GM21786 (cell line): ENCODE data around the gene ADAMTS6.
"Not testable (repeated sequence)": the region's sequence is repeated elsewhere in the genome, so short reads cannot be mapped to it uniquely, and the experiment has no call there.

Experiments
- ATAC-seq: cut with Tn5 transposase; IDR thresholded peaks from one replicate; pipeline ENCODE4 v1.9.1; 2021; ENCODE audit not compliant: unreplicated experiment

Gene ADAMTS6

DNA sequence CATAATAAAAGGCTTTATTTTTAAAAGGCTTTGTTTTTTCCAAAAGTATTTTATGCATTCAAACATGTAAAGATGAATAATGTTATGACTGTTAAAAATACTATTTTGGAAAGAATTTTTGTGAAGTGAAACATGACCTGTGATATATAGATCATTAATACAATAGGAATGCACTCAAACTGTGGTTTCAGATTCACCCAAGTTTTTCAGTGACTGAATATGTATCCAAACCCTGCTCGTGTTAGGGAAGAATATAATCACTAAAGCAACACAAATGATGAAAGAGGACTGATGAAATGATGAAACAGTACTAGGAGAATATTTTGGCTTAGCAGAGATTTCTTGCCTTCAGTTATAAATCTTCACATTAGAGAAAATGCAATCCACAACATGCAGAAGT lies 278.0 kb downstream of the ADAMTS6 start:
- no peak for ATAC-seq

DNA sequence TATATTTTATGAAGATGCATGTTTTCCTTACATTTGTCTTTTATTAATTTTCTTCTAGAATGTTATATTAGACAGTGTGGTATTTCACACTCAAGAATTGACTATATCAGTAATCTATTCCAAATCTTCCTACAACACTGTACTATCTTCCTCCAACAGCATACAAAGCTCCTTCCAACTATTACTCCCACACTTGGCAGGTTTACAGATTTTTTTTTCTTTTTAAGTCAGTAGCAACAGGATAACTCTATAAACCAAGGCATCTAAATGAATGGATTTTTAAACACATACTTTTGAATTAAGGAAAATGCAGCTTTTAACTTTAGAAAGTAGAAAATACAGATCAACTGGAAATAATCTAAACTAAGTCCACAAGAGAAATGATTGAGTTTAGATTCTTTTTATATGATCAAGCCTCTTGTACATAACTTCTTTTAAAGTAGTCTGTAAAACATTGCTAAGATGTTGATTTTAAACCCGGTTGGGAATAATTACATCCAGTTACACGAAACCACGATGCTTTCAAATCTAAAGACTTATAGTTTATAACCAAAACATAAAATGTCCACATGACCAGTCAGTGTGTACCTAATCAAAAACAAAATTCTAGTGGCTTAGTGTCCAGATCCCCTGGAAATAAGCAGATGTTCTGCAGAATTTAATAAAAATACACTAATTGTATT lies 281.6 kb downstream of the ADAMTS6 start:
- ATAC-seq, result no peak

DNA sequence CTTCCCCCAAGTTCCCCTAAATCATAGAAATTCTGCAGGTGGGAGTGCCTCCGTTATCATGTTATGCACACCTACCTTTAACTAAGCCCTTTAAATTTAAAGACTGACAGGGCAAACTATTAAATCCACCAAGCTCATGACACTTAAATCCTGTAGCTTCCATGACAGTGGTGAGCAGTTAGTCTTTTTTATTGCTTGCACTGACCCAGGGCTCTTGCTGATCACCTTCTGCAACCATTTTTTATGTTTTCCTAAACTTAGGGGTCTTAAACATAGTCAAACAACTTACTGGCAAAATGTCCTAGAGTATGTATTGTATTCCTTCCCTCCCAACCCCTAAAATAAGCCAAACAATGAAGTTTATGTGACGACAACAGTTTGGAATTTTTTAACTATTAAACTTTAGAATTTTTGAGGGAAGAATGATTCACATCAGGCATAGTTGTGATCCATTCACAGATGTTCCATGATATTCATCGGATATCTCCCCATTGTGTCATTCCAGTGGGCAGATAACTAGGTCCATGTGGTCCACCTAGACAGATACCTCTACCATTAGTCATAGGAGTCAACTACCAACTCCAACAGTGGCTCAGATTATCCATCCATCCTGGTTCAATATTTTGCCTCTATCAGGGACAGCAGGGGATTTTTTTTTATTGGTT lies 283.1 kb downstream of the ADAMTS6 start:
- ATAC-seq, result no peak

DNA sequence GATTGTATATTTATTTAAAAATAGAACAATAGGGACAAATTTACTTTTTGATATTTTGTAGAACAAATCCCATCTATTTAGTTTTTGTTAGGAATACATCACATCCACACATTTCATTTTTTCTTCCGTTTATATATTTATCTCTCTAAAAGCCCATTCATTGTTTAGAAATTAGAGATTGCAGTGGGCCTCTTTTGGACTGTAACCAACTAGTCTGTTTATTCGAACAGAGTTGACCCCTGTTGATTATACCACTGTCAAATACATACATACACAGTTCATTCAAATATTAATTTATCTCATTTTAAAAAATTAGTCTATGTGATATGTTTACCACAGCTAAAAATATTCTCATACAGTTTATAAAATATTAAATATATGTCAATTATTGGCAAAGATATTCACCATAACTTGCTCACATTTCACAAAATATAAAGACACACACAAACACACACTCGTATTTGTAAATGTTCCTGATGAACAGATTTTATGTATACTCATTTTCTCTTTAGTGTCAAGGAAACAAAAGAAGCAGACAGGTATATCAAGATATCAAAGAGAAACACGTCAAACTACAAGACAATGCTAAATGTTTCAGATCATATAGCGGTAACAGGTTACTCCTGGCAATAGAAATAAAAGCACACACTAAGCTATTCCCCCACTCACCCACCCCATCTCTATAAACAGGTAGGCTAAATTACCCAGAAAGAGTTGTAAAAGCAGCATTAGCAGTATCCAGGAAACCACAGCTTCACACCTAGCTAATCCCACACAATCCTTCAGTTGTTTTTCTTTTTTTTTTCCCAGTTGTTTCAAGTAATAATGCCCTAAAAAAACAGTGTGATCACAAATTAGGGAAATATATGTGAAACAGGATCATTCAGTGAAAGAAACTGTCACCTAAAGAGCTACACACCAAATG lies 283.9 kb downstream of the ADAMTS6 start:
- ATAC-seq, result no peak

DNA sequence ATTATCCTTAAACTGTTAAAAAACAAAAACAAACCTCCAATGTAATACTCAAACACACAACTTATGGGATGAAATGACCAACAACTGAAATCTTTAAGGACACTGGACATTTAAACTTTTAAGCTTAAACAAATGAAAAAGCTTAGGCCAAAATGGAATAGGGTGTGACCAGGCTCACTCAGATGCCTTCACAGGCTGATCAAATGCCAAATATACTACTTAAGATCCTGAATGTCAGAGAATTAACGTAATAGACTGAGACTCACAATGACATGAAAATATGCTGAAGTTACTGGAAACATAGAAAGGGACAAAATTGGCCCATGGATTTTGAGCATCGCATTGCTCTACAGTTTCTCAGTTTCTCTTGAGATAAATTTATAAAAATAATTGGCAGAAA lies 286.8 kb downstream of the ADAMTS6 start:
- ATAC-seq, result no peak

DNA sequence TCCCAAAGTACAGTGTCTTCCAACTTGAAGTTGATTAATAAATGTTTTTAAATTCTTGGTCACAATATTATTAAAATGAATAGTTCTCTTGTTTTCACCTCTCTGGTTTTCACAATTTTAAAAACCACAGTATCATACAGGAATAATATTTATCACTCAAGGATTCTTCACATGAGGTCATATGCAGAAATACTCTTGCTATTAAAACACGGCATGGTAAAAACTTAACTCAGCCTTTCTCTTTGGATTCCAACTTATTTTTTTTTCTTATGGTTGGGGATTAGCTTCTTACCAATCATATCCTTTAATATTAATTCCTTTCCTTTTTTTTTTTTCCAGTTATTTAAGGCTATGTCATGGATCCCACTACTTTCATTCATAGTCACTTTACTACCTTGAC lies 289.4 kb downstream of the ADAMTS6 start:
- no peak for ATAC-seq

DNA sequence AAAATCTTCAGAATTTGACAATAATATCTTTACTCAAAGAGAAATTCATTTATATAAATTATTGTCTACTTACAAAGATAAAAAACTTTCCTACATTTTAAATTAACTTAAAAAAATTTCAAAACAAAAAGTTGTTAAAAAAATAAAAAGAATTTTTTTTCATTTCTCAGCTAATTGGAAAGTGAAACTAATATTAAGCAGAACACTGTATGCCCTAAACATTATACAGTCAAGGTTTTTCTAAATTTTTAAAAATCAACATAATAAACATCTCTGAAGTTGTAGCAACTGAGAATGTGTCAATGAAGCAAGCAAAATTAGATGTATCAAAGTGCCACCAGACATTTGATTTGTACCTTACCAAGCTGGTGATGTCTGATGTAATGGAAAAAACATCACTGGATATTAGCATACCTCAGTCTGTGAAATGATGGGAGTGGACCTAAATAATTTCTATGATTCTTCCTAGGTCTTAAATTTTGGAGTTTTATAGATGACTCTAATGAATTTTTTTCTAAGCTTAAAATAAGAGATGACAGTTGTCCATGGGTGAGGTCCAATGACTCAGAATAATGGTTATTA lies 290.1 kb downstream of the ADAMTS6 start:
- no peak for ATAC-seq

DNA sequence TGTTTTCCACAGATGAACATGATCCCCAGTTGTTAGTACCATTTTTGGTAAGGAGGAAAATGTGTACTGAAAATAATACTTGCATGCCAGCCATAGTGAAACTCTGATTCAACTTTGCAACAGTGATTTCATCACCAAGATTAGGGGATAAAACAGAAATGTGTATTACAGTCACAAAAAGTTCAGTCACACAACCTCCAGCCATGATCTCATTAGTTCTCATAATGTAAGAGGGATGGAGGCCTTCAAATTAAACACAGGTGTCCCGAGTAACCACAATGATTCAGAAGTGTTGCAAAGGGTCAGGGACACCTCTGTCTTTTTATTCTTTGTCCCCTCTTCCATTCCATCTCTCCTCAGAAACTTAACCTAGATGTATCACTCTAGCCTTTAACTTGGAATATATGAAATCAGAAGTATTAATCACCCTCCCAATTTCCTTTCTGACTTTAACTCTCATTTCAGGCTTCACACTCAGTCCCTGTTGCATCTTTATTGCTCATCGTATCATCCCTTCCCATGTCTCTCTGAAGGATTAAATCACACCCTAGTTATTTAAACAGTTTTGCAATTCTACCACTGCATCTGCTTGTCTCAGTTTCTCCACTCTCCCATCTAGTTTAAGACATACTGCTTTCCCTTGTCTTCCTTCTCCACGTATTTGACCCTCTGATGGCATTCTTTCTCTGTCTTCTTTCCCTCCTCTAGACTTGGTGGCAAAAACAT lies 291.2 kb downstream of the ADAMTS6 start:
- ATAC-seq, result peak; percentile 68

DNA sequence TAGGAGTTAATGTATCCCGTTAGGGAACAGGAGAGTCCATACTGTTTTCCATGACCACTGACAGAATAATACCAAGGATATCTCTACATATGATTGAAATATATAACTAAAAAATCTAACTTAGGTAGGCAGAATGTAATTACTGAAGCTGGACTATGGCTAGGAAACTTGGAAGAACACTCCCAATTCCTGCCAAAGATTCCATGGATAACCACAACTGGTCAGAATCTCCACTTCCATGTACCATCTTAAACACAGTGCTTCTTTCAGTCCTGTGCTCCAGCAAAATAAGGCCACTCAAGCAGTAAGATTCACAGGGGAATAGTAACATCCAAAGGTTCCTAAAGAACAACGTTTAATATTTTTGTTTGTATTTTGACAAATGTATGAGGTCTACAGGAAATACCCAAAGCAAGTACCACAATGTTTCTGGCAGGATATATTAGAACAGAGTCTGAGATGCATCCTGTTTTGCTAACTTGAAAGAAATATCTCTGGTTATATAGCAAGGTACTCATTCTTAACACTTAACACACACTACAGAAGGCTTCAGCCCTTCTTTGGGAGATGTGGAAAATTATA lies 295.0 kb downstream of the ADAMTS6 start:
- no peak for ATAC-seq

DNA sequence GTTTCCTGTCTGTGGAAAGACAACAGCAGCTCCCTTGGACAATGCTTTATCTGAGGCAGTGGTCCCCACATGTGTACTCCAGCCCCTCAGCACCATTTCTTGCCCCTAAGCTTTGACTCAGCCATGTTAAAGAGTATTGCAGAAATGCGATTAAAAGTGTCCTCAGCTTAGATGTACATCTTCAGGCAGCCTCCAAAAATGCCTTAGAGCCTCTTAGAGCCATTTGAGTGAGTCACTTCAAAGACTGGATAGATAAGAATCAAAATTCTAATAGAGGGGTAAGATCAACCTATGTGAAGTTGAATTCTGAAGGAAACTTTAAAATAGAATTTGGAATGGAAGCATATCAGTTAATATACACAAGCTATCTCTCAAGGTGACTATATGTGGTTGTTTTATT lies 296.3 kb downstream of the ADAMTS6 start:
- no peak for ATAC-seq

DNA sequence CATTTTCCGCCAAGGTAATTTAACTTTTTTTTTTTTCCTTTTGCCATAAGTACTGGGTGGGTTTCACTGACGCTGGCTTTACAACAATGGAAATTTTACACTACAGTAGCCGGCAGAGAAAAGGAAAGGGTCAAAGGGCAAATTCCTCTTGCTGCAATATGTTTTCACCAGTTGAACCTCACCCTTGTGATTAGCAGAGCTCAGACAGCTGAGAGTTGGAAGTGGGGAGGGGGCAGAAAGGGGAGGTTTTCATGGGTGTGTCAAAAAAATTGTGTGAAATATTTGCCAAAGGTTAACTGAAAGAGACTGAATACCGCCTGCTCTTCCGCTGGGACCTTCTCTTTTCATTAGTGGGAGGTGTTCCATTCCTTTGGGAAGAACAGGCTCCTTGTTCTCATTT lies 296.9 kb downstream of the ADAMTS6 start:
- no peak for ATAC-seq

DNA sequence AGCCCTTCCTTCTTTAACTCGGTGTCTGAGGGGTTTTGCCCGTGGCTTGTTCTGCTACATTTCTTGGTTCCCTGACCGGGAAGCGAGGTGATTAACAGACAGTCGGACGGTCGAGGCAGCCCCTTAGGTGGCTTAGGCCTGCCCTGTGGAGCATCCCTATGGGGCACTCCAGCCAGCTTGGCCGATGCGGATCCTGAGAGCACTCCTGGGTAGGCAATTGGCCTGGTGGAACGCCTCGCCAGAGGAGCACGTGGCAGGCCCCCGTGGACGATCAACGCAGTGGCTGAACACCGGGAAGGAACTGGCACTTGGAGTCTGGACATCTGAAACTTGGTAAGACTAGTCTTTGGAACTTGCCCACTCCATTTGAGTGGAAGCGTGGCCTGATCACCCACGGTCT lies 307.5 kb downstream of the ADAMTS6 start:
- ATAC-seq, result not testable (repeated sequence)

DNA sequence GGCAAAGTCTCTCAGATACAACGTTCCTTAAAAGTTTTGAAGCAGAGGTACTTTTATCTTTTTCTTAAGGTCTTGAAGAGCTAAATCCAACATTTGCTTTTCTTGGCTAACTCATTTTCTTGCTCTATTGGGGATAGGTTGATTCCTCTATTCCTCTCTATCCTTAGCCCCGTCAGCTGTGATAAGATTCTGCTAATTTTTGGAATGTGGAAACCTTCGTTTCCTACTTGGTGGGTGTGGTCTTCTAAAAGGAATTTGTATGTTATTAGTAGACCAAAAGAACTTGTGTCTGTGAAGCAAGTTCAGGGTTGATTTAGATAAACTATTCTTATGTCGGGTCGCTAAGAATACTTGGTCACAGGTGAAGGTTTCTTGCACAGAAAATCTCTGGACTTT lies 308.6 kb downstream of the ADAMTS6 start:
- ATAC-seq, result no peak

DNA sequence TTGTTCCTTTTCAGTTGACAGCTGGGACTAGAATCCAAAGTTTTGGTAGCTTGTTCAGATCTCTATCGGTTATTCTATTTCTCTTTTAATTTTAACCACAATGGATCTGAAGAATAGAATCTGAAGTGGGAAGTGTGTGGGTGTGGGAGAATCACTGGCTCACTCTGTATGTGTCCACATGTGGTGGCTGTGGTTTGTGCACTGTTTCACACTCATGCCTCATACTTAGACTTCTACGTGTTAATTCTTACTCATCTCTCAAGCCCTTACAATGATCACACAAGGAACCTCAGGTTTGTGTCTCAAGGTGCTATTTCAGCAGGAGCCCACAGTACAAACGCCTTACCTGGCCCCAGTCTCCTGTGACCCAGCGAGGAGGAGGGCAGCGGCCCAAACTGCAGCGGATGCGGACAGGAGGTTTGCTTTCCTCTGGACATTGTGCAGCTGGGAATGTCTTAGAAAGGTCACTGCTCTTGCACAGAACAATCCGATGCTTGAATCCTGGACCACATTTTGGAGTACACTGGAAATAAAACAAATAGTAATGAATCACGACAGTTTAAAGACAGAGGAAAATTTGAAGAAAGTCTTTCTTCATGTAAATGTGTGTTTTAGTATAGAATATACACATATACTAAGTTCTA lies 309.1 kb downstream of the ADAMTS6 start:
- ATAC-seq, result peak; percentile 89

DNA sequence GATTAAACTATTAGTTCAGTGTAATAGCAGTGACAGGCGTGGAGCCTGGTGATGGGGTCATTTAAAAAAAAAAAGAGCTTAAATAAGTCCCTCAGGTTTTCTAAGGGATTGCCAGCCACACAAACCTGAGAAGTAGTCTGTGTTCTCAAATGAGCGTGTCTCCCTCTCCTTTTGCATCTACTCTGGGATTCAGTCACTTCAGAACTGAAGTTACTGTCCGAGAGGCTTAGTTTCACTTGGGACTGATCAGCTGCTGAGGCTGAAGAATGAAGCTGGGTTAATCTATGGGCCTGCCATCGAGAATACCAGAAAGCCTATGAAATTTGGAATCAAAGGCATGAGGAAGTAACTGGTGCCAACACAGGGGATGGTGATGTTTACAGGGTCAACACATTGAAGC lies 310.1 kb downstream of the ADAMTS6 start:
- ATAC-seq, result no peak

DNA sequence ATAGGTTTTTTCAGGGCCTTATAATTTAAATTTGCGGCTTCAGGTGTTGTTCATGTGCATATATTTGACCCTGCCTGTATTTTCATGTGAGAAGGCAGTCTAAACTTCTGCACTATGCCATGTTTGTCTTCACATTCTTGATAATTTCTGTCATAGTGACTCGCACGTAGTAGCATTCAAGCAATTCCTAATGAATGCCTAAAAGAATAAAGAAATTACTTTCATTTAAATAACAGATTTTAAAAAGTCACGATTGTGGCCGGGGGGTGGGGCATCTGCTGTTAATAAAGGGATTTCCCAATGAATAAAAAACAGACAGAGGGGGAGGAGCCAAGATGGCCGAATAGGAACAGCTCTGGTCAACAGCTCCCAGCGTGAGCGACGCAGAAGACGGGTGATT lies 318.0 kb downstream of the ADAMTS6 start:
- ATAC-seq, result no peak

DNA sequence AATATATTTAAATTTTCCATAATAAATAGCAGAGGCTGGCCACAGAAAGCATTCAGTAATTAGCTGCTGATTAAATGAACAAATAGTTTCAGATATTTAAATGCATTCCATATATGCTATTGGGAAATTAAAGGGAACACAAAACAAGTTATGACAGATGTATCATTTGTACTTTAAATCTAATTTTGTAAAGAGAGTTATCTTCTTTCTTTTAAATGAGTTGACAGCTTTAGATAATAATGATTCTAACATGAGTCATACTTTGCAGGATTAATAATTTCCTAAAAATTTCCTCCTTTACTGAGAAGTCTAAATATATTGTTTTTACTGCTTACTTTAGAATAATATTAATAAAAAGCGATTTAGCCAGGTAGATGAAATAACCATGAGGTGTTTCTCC lies 320.1 kb downstream of the ADAMTS6 start:
- ATAC-seq, result no peak

DNA sequence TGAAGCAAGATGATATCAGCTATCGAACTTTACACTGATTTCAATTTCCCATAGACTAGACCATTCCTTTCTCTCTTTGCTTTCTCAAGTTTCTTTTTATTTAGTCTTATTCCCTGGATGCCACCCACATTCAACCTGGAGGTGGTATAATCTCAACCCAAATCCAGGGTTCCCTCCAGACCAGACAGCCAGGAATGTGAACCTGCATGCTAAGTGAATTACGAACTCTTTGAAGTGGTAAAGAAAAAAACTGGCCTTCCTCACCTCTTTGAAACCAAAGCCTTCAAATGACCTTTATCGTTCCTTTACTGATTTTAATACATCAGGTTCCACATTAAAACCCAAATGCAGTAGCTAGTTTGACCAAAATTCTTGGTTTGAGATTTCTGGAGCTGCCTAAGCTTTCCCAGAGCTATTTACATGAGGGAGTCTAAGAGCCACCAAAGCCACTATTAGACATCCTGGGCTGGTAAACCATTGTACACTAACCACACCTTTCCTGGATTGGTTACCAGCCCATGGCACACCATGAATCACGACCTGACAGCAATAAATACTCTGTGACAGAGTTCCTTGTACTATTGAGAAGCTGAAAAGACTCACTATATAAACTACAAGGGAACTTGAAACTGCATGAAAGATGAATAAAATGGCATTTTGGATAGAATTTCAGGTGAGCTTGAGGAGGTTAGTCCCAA lies 323.7 kb downstream of the ADAMTS6 start:
- no peak for ATAC-seq

DNA sequence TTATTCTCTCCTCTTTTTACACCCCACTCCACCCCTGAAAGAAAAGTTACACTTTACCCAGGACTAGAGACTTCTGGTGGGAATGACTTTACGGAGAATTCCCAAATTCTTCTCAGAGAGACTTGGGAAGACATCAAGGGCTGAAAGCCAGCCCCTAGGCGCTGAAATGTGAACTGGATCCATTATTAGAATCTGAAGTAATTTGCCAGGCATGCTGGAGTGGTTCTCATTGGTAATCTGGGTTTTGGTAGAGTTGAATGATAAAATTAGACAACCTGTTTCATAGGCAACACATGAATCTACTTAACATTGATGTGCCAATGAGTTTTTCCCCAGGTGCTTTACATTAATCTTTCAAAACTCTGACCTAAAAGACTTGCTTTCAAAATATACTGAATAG lies 324.8 kb downstream of the ADAMTS6 start:
- ATAC-seq, result no peak
